Activated naive CD8-positive, alpha-beta T cell treated with anti-CD3 and anti-CD28 coated beads, Interleukin-2, amount 50 U/mL, for 24 hours (primary cell): ENCODE measurements around the gene STRN4.

Experiments
- ATAC-seq: fragments of 150-1000 bp; cut with Tn5 transposase; one replicate; pipeline ENCODE4 v1.10.0; 2021
- DNase-seq: peaks from one replicate; pipeline ENCODE4 v3.0.0; 2021
- H3K27ac Mint-ChIP-seq: one replicate; pipeline ENCODE4 v1.8.0; 2021; ENCODE audit warnings: mild to moderate bottlenecking, mixed read lengths
- H3K27me3 Mint-ChIP-seq: one replicate; pipeline ENCODE4 v1.8.0; 2021; ENCODE audit warnings: mixed read lengths
- H3K36me3 Mint-ChIP-seq: one replicate; pipeline ENCODE4 v1.8.0; 2021; ENCODE audit warnings: low read depth, mixed read lengths
- H3K4me1 Mint-ChIP-seq: one replicate; pipeline ENCODE4 v1.8.0; 2021; ENCODE audit warnings: mixed read lengths
- H3K4me3 Mint-ChIP-seq: one replicate; pipeline ENCODE4 v1.8.0; 2021; ENCODE audit warnings: mild to moderate bottlenecking, moderate library complexity, mixed read lengths
- H3K9me3 Mint-ChIP-seq: one replicate; pipeline ENCODE4 v1.8.0; 2021; ENCODE audit warnings: mixed read lengths

STRN4 gene

DNA sequence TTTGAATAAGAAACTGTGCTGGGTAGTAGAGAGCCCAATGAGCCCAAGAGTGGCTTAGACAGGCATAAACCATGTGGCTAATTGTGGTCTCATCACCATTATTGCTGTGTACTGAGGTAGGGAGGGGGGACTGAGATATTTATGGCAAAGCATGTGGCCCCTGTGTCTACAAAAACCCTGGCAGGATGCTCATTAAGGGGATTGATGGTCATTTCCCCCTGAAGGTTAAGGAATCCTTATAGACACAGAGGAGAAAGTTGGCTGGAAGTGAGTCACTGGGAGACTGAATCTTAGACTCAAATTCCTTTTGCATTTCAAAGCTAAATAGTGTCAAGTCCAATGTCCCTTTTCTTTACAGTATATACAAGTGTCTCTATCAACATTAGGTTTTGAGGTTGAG lies 75.4 kb downstream of the STRN4 start:
- Mint-ChIP-seq H3K27ac (no peak overlapping the region), H3K27me3 (no peaks in the 10 kb centered on the region), H3K4me3 (no peak overlapping the region), H3K9me3 (no peaks in the 10 kb centered on the region), H3K4me1 (no peaks in the 10 kb centered on the region), H3K36me3 (peaks cover 26% of the 10 kb centered on the region)
- DNase-seq: no peak
- ATAC-seq: no peak
